PC-9 (cell line): Measurements from ENCODE around the gene COL4A4. TPM values are rescaled to one million over a fixed set of nuclear protein-coding genes. Genes with fewer than 3 reads are reported as not detected.
A peak's percentile ranks its signal among the peaks of the same experiment; 100 is the strongest.

Experiments used
- BruUV-seq: library from RNA; stranded (reverse); fragments of 400-500 nt; replicated peaks from 2 replicates; lab custom pipeline; 2021; lab: Mats Ljungman, UMichigan
- CTCF ChIA-PET: fragments of 300-600 bp; sonication (Branson Sonifier 250); formaldehyde crosslinking; loops from one replicate; lab custom pipeline; 2022; ENCODE audit warnings: antibody characterized with exemption; lab: Charles Lee
- POLR2A ChIA-PET: fragments of 300-600 bp; sonication (Branson Sonifier 250); formaldehyde crosslinking; loops from one replicate; lab custom pipeline; 2022; ENCODE audit warnings: antibody characterized with exemption; ENCODE audit not compliant: unreplicated experiment; lab: Charles Lee
- DNase-seq, 2 experiments: peaks; one replicate each; pipeline versions ENCODE4 v3.0.0 to v3.0.0-alpha.2; 2015 to 2022; ENCODE audit warnings: mixed read lengths in 1 of 2
- H2AFZ ChIP-seq: fragments of 200-600 bp; sonication (generic); 2 replicates; pipeline ENCODE4 v1.8.1; 2017; ENCODE audit warnings: antibody characterized with exemption
- H3F3A ChIP-seq: fragments of 200-600 bp; sonication (generic); 2 replicates; pipeline ENCODE4 v1.8.1; 2017; ENCODE audit warnings: antibody characterized with exemption, mild to moderate bottlenecking, low read depth; ENCODE audit not compliant: insufficient read depth
- H3K27ac ChIP-seq: fragments of 200-600 bp; sonication (generic); 2 replicates; pipeline ENCODE4 v1.6.1; 2016; ENCODE audit warnings: mixed run types
- H3K27me3 ChIP-seq: fragments of 200-600 bp; sonication (generic); 2 replicates; pipeline ENCODE4 v1.6.1; 2016; ENCODE audit warnings: low read depth, mixed run types; ENCODE audit not compliant: insufficient read depth
- H3K36me3 ChIP-seq: fragments of 200-600 bp; sonication (generic); 2 replicates; pipeline ENCODE4 v1.6.1; 2016; ENCODE audit warnings: low read depth, mixed run types
- H3K4me1 ChIP-seq: fragments of 200-600 bp; sonication (generic); replicated peaks from 2 replicates; pipeline ENCODE4 v1.6.1; 2016; ENCODE audit warnings: mixed run types; ENCODE audit not compliant: insufficient read depth
- H3K4me2 ChIP-seq: fragments of 200-600 bp; sonication (generic); 2 replicates; pipeline ENCODE4 v1.6.1; 2017; ENCODE audit warnings: mixed run types
- H3K4me3 ChIP-seq: fragments of 200-600 bp; sonication (generic); 2 replicates; pipeline ENCODE4 v1.6.1; 2016; ENCODE audit warnings: mixed run types
- H3K79me2 ChIP-seq: fragments of 200-600 bp; sonication (generic); 2 replicates; pipeline ENCODE4 v1.6.1; 2017; ENCODE audit warnings: low read depth, mixed run types
- H3K9me2 ChIP-seq: fragments of 200-600 bp; sonication (generic); 2 replicates; pipeline ENCODE4 v1.8.1; 2017; ENCODE audit warnings: mild to moderate bottlenecking; ENCODE audit not compliant: insufficient read depth
- H3K9me3 ChIP-seq: fragments of 200-600 bp; sonication (generic); 2 replicates; pipeline ENCODE4 v1.8.1; 2016; ENCODE audit warnings: low read depth; ENCODE audit not compliant: insufficient read depth
- H4K20me1 ChIP-seq: fragments of 200-600 bp; sonication (generic); 2 replicates; pipeline ENCODE4 v1.8.1; 2017; ENCODE audit not compliant: insufficient read depth
- CTCF ChIP-seq: fragments of 200-600 bp; sonication (generic); conservative IDR thresholded peaks from 2 replicates; pipeline ENCODE4 v1.6.1; 2017; ENCODE audit warnings: mixed run types, antibody characterized with exemption, mild to moderate bottlenecking, moderate library complexity
- EZH2 ChIP-seq: fragments of 200-600 bp; sonication (generic); IDR thresholded peaks from 2 replicates; pipeline ENCODE4 v1.8.0; 2017; ENCODE audit warnings: antibody characterized with exemption, low read depth
- intact Hi-C: fragments of 100-400 bp; cut with micrococcal nuclease; formaldehyde crosslinking; loops from one replicate; pipeline ENCODE4 v1.10.0; 2022; ENCODE audit not compliant: unreplicated experiment
- total RNA-seq: library from RNA; stranded (reverse); gene quantifications from 2 replicates; pipeline ENCODE4 v1.2.3, GENCODE V29; 2021

Gene COL4A4
- total RNA-seq, 1 experiment from 2014 or later, result 5.6 TPM

GRCh38 chr2:227117027-227117426, 47.0 kb downstream of the COL4A4 start:
- no peaks in the 10 kb centered on the region for H3K9me3 ChIP-seq
- no peaks in the 10 kb centered on the region for H3K79me2 ChIP-seq
- no peak for TF ChIP-seq CTCF
- no peak for TF ChIP-seq EZH2
- H3K27me3 ChIP-seq, result no peaks in the 10 kb centered on the region
- CTCF ChIA-PET, result no interaction called here
- no TSS peak for BruUV-seq
- no peak for DNase-seq
- no peaks in the 10 kb centered on the region for H3K36me3 ChIP-seq
- no peak overlapping the region for H3K27ac ChIP-seq
- H2AFZ ChIP-seq, result no peak overlapping the region
- H3K4me2 ChIP-seq, result no peak overlapping the region
- POLR2A ChIA-PET, result no interaction called here
- H3K4me3 ChIP-seq, result no peak overlapping the region
- no peaks in the 10 kb centered on the region for H3K4me1 ChIP-seq
- no peaks in the 10 kb centered on the region for H3K9me2 ChIP-seq
- intact Hi-C loops, result no loop called here
- H3F3A ChIP-seq, result no peaks in the 10 kb centered on the region
- H4K20me1 ChIP-seq, result no peaks in the 10 kb centered on the region

GRCh38 chr2:227115761-227116160, 48.2 kb downstream of the COL4A4 start:
- Histone ChIP-seq H3K4me1 (no peaks in the 10 kb centered on the region), H4K20me1 (no peaks in the 10 kb centered on the region), H3K27ac (no peak overlapping the region), H3K79me2 (no peaks in the 10 kb centered on the region), H3K4me2 (no peak overlapping the region), H3K9me3 (no peaks in the 10 kb centered on the region), H3K27me3 (no peaks in the 10 kb centered on the region), H2AFZ (no peak overlapping the region), H3F3A (no peaks in the 10 kb centered on the region), H3K36me3 (no peaks in the 10 kb centered on the region), H3K4me3 (no peak overlapping the region), H3K9me2 (no peaks in the 10 kb centered on the region)
- ChIA-PET CTCF (no interaction called here), POLR2A (no interaction called here)
- intact Hi-C loops, result no loop called here
- no TSS peak for BruUV-seq
- no peak for TF ChIP-seq CTCF
- TF ChIP-seq EZH2, result no peak
- DNase-seq, result no peak

- Histone ChIP-seq H3K9me2 (no peaks in the 10 kb centered on the region), H3K27me3 (no peaks in the 10 kb centered on the region), H3F3A (no peaks in the 10 kb centered on the region), H2AFZ (no peak overlapping the region), H3K36me3 (no peaks in the 10 kb centered on the region), H3K4me2 (0 out of 2 replicates have a peak overlapping the region, but pooled peaks have one; percentile 18), H3K79me2 (no peaks in the 10 kb centered on the region), H3K27ac (no peak overlapping the region), H3K9me3 (no peaks in the 10 kb centered on the region), H3K4me3 (no peak overlapping the region), H3K4me1 (no peaks in the 10 kb centered on the region), H4K20me1 (no peaks in the 10 kb centered on the region)
- intact Hi-C loops, result loop anchor here (1.0 to 10.0 kb wide), 3 partner anchors 122 to 1437 kb away; no protein-coding TSS in a partner anchor
- peak; percentile 37 to 50 for DNase-seq
- no TSS peak for BruUV-seq
- POLR2A ChIA-PET, result interaction anchor here (0.6 kb wide), 1 partner anchor 623 kb away, joined by 3 read pairs; no protein-coding TSS in a partner anchor
- TF ChIP-seq EZH2 (no peak), CTCF (peak; percentile 81)
- CTCF ChIA-PET, result interaction anchor here (1.0 kb wide), 1 partner anchor 1442 kb away, joined by 3 read pairs; no protein-coding TSS in a partner anchor
Measured at GRCh38 chr2:227106845-227107759, 56.9 kb downstream of the COL4A4 start.
